NAMALWA (cell line): ENCODE results near the gene CFD.
"Not testable (repeated sequence)": the region's sequence is repeated elsewhere in the genome, so short reads cannot be mapped to it uniquely, and the experiment has no call there.

Experiments
- DNase-seq: peaks from one replicate; pipeline ENCODE4 v3.0.0-alpha.2; 2015; ENCODE audit warnings: low spot score

Gene CFD

DNA sequence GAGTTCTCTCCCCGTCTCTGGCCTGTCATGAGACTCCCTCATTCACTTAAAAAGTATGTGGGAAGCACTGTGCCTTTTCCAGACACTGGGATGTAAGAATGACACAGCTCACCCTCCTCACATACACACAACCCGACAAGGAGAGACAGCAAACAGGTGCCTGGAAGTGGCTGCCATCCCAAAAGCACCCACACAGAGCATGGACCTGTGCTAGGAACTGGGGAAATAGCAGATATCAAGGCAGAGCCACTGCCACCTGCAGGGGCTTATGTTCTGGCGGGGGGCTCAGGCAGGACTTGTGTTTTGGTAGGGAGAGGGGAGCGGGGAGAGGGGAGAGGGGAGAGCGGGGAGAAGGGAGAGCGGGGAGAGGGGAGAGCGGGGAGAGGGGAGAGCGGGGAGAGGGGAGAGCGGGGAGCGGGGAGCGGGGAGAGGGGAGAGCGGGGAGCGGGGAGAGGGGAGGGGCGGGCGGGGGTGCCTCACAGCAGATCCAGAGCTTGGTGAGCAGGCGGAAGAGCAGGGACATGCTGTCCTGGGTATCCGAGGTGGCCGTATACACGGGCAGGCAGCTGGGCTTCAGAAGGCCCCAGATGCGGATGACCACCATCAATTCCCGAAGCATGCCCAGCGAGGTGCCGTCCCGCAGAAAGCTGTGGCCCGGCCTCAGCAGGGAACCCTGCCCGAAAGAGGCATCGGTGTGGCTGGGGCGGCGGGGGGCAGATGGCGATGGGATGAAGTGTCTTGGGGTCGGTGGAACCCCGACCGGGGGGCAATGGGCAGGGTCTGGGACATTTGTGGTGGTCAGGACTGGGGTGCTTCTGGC lies 12.2 kb downstream of the CFD start:
- no peak for DNase-seq

DNA sequence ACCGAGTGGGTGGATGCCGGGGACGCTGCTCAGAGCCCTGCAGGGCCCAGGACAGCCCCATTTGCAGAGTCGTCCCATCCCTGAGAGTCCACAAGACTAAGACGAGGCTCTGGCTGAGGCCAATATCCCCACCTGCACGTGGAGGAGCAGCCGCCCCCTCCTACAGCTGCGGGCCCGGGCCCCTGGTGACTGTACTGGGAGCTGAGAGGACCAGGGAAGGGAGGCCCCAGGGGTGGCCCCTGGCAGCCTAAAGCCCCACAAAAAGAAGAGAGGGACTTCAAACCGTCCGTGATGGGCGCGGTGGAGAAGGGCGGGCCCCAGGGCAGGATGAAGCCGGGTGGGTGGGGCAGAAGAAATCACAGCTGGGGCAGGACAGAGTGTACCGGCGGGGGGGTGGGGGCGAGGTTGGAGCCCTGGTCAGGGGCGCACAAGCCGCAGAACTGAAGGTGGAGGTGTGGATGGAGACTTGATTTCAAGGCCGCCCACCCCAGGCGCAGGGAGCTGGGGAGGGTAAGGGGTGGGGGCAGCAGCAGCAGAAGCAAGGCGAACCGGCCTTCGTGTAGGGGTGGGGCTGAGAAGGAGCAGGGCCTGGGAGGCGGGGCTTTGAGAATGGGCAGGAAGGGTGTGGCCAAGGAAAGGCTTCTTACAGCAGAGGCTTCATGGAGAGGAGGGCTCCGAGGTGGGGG lies 12.9 kb downstream of the CFD start:
- DNase-seq = peak; percentile 95

DNA sequence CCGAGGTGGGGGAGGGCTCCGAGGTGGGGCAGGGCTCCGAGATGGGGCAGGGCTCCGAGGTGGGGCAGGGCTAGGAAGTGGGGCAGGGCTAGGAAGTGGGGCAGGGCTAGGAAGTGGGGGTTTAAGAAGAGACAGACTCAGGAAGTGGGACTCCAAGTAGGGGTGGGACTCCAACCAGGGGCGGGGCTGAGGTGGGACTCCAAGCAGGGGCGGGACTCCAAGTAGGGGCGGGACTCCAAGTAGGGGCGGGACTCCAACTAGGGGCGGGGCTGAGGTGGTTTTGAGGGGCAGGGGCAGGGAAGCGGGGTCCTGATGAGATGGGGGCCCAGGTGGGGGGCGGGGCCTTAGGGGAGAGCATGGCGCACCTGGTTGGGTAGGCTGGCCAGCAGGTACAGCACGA lies 13.6 kb downstream of the CFD start:
- DNase-seq = peak; percentile 91

GRCh38 chr19:873561-874041 lies 14.1 kb downstream of the CFD start:
- DNase-seq = no peak

- DNase-seq = peak; percentile 56
Observed at GRCh38 chr19:875265-875879, 15.9 kb downstream of the CFD start.

DNA sequence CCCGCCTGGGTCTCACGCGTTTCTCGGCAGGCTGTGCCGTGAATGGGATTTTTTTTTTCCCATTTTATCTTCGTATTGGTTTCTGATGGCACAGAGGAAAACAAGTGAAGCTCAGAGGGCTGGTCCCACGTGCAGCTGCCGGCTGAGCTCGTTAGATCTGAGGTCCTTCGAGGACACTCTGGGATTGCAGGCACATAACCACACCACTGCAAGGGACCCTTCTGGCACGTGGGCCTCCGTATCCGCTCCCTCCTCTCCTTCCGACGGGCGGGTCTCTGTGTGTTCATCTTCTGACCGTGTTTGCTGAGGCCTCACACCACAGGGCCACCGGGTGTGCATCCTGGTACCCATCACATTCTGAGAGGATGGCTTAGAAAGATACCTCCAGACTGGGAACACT lies 16.6 kb downstream of the CFD start:
- no peak for DNase-seq

DNA sequence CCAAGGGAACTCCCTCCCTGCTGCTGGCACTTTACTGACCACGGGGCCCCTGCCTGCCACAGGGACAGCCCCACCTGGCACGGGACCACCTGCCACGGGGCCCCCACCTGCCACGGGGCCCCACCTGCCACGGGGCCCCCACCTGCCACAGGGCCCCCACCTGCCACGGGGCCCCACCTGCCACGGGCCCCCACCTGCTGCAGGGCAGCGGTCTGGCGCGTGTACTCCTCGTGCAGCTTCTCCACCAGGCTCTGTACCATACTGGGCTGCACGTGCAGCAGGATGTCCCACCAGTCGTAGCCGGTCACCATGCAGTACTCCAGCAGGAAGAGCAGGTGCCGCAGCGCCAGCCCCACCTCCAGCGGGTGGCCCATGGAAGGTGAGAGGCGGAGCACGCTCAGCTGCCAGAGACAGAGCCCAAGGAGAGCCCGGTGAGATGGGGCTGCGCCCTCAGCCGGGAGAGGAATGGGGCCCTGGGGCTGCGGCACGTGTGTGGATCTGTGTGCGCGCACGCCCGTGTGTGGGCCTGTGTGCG lies 17.4 kb downstream of the CFD start:
- DNase-seq = no peak

- not testable (repeated sequence) for DNase-seq
Observed at GRCh38 chr19:877992-878660, 18.7 kb downstream of the CFD start.

DNA sequence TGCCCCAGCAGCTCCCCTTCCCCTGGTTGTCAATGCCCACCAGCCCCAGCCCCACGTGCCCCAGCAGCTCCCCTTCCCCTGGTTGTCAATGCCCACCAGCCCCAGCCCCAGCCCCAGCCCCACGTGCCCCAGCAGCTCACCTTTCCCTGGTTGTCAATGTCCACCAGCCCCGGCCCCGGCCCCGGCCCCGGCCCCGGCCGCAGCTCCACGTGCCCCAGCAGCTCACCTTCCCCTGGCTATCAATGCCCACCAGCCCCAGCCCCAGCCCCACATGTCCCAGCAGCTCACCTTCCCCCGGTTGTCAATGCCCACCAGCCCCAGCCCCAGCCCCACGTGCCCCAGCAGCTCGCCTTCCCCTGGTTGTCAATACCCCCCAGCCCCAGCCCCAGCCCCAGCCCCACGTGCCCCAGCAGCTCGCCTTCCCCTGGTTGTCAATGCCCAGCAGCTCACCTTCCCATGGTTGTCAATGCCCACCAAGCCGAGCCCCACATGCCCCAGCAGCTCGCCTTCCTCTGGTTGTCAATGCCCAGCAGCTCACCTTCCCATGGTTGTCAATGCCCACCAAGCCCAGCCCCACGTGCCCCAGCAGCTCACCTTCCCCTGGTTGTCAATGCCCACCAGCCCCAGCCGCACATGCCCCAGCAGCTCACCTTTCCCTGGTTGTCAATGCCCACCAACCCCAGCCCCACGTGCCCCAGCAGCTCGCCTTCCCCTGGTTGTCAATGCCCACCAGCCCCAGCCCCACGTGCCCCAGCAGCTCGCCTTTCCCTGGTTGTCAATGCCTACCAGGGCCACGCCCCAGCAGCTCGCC lies 19.5 kb downstream of the CFD start:
- not testable (repeated sequence) for DNase-seq

- DNase-seq = no peak
Observed at GRCh38 chr19:879711-880438, 20.4 kb downstream of the CFD start.

DNA sequence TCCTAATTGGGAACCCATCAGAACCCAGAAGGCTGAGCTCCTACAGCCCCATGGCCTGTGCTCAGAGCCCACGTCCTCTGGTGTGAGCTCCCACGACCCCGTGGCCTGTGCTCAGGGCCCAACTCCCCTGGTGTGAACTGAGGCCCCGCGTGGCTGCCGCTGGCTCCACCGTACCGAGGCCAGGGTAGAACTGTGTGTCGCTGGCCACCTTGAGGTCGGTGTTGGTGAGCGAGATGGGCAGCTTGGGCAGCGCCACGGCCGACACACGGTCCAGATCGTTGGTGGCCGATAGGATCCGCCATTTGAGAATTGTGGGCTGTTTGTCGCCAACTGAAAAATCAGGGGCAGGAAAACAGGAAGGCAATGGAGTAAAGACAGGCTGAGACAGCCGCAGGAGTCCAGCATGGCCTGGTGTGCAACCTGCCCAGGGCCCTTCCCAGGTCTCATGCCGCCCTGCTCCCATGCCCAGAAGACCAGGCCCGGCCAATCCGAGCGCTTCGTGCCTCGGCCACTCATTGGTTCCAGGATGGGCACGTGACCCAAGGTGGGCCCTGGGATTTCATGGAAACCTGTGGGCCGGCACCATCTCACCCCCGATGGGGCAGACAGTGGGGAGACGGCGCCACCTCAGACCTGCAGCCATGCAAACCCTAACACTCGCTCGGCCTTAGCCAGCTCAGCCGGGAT lies 22.1 kb downstream of the CFD start:
- no peak for DNase-seq

- no peak for DNase-seq
Observed at GRCh38 chr19:882871-883497, 23.5 kb downstream of the CFD start.

DNA sequence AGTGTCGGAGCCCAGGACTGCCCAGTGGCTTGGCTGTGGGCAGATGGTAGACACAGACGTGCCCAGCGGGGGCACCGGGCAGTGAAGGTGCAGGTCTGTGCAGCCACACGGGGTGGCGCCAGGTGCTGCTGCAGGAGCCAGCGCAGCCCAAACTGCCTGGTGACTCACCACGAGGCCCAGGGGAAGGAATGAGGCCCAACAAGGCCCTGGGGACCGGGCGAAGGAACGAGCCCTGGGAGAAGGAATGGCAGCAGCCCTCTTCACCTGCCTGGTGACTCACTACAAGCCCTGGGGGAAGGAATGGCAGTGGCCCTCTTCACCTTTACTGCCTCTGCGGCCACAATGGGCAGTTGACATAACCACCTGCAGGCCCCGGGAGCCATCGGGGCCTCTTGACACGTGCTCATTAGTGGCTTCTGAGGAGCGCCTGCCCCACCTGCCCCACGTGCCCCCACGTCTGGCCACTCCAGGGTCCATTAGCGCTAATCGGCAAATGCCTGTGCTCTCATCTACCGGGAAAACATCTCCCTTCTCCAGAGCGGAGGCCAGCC lies 24.3 kb downstream of the CFD start:
- no peak for DNase-seq

DNA sequence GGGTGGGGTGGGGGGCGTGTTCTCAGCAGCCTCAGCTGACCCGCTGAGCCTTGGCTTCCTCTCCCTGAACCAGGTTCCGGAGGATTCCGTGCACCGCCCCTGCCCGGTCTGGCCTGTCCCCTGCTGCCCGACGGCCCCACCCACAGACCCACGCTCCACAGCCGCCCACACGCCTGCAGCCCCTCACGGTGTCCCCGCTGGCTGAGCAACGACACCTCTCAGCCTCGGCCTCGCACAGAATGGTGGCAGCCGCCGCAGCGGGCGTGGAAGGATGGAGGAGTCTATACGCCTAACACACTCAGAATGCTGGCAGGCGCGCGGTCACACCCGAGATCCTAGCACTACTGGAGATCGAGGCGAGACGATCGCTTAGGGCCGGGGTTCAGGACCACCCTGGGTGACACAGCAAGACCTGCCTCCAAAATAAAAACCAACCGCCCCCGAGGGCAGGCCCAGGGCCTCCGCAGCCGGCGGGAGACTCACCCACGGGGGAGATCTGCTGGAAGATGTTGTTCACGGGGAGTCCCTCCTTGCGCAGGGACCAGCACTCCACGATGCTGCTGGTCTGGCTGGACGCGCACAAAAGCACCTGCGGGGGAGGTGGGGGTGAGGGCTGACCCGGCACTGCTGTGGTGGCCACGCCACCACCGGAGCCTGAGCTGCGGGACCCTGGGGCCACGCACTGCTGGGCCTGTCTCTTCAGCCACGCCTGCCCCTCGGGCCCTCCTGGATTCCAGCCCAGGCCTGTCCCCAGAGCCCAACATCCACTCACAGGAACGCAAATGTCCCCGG lies 25.2 kb downstream of the CFD start:
- no peak for DNase-seq

GRCh38 chr19:885536-886224 lies 26.2 kb downstream of the CFD start:
- DNase-seq = no peak

- DNase-seq = no peak
Observed at GRCh38 chr19:887072-887471, 27.6 kb downstream of the CFD start.

DNA sequence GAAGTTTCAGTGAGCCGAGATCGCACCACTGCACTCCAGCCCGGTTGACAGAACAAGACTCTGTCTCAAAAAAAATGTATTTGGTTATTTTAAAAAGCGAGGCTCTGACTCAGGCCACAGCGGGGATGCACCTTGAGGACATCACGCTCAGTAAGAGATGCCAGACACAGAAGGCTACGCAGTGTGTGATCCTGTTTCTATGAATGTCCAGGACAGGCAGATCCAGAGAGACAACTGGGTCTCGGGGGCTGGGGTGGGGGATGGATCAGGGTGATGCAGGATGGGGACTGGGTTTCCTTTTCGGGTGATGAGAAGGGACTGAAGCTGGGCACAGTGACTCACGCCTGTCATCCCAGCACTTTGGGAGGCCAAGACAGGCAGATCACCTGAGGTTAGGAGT lies 28.1 kb downstream of the CFD start:
- no peak for DNase-seq
